Right lobe of liver (tissue), 6 donors: ENCODE data around the gene PPP1R14C. TPM values are rescaled to one million over a fixed set of nuclear protein-coding genes. Genes with fewer than 3 reads are reported as not detected.

Source experiments
- ATAC-seq, 4 donors: fragments of 200-7000 bp; cut with Tn5 transposase; one replicate each; pipeline ENCODE4 v1.9.1; 2020; ENCODE audit warnings: mild to moderate bottlenecking in 4 of 4, moderate library complexity in 4 of 4
- DNase-seq, 3 donors: peaks; one replicate each; pipeline ENCODE4 v3.0.0-alpha.2; 2020
- H3K27ac ChIP-seq, 3 donors: fragments of 200-600 bp; one replicate each; pipeline ENCODE4 v1.8.0; 2022
- H3K27me3 ChIP-seq, 2 donors: fragments of 200-600 bp; one replicate each; pipeline ENCODE4 v1.8.0; 2022
- H3K36me3 ChIP-seq, 4 donors: fragments of 200-600 bp; sonication (generic) in 1 of 4; one replicate each; pipeline versions ENCODE4 v1.5.1 to v1.8.0; 2017 to 2022; ENCODE audit warnings: control low read depth in 1 of 4
- H3K4me1 ChIP-seq, 4 donors: fragments of 200-600 bp; sonication (generic) in 1 of 4; one replicate each; pipeline versions ENCODE4 v1.5.1 to v1.8.0; 2017 to 2022; ENCODE audit warnings: control low read depth in 1 of 4
- H3K4me3 ChIP-seq, 3 donors: fragments of 200-600 bp; one replicate each; pipeline ENCODE4 v1.8.0; 2022
- H3K9me3 ChIP-seq, 4 donors: fragments of 200-600 bp; sonication (generic) in 1 of 4; one replicate each; pipeline versions ENCODE4 v1.5.1 to v1.8.0; 2017 to 2022; ENCODE audit warnings: control low read depth in 1 of 4
- POLR2A ChIP-seq: fragments of 450-650 bp; IDR thresholded peaks from one replicate; pipeline ENCODE4 v1.6.1; 2017; ENCODE audit warnings: antibody characterized with exemption, mild to moderate bottlenecking
- WGBS: methylation state at CpG from one replicate; pipeline ENCODE4 v1.1.6; 2018; ENCODE audit warnings: low coverage, low lambda C conversion rate; ENCODE audit not compliant: insufficient coverage; ENCODE audit errors: missing lambda C conversion rate; 5-methylcytosine and 5-hydroxymethylcytosine counted together
- intact Hi-C, 2 donors: fragments of 100-400 bp; cut with DNase I; formaldehyde crosslinking; loops; one replicate each; pipeline versions ENCODE4 v1.11.2 to v1.14.1; 2022
- total RNA-seq, 6 experiments: library from RNA; depleted of rRNA in 2 of 6; stranded (reverse); fragments of >200 nt in 2 of 6; fragmentation: NEBNext Ultra II Directional in 3 of 6; extraction: Animal tissue kit (Norgen Biotek cat#: 25700) in 3 of 6; gene quantifications; one replicate each; pipeline versions ENCODE4 v1.1.0 to v1.2.4, GENCODE V29; 2016 to 2023
- TF ChIP-seq, protein P1 (sequence below), 4 donors: fragments of 200-600 bp in 3 of 4; fragments of 450-650 bp in 1 of 4; IDR thresholded peaks; one replicate each; pipeline versions ENCODE4 v1.5.1 to v1.8.0; 2016 to 2022; ENCODE audit warnings: antibody characterized with exemption in 4 of 4, mild to moderate bottlenecking in 2 of 4
- donor health status: DM: no; HTN: yes; CAD: no.
- donor health status: DM: no; HTN: no; CAD: no.
- donor health status: DM: no; HTN: no; CAD: no.
- donor health status: DM: no; HTN: yes; CAD: no.
- donor health status: DM: no; HTN: yes; CAD: no.

Gene PPP1R14C
- total RNA-seq, 6 experiments from 2014 or later: not detected

DNA sequence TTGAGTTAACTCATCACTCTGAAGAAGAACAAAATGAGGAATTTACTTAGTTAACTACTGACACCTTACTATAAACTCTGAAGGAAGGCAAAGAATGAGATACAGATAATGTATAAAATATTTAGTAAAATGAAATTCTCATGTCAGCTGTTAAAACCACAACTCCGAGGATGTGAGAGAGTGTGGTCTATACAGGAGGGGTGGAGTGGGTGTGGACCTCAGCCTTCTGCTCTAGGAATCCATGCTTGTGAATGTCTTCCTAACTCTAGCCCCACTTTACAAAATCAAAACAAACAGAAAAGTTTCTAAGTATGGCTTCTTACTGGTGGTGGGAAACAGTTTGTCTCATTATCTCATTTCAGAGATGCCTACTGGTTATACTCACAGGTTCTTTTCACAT lies 14.2 kb downstream of the PPP1R14C start:
- ATAC-seq (no peak), DNase-seq (no peak)
- Histone ChIP-seq H3K27ac (no peak overlapping the region), H3K4me1 (no peaks in the 10 kb centered on the region), H3K36me3 (no peaks in the 10 kb centered on the region), H3K27me3 (no peaks in the 10 kb centered on the region), H3K4me3 (no peak overlapping the region), H3K9me3 (no peaks in the 10 kb centered on the region)
- no peak for TF ChIP-seq POLR2A
- TF ChIP-seq, protein P1, sequence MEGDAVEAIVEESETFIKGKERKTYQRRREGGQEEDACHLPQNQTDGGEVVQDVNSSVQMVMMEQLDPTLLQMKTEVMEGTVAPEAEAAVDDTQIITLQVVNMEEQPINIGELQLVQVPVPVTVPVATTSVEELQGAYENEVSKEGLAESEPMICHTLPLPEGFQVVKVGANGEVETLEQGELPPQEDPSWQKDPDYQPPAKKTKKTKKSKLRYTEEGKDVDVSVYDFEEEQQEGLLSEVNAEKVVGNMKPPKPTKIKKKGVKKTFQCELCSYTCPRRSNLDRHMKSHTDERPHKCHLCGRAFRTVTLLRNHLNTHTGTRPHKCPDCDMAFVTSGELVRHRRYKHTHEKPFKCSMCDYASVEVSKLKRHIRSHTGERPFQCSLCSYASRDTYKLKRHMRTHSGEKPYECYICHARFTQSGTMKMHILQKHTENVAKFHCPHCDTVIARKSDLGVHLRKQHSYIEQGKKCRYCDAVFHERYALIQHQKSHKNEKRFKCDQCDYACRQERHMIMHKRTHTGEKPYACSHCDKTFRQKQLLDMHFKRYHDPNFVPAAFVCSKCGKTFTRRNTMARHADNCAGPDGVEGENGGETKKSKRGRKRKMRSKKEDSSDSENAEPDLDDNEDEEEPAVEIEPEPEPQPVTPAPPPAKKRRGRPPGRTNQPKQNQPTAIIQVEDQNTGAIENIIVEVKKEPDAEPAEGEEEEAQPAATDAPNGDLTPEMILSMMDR (IDR thresholded peaks at IDR 0.05): no peak
- WGBS: 25% methylated on average over 1 of the region's 1 CpG
- intact Hi-C loops: no loop called here

GRCh38 chr6:150159757-150160156 lies 16.9 kb downstream of the PPP1R14C start:
- Histone ChIP-seq H3K4me1 (no peaks in the 10 kb centered on the region), H3K27ac (no peak overlapping the region), H3K27me3 (no peaks in the 10 kb centered on the region), H3K36me3 (no peaks in the 10 kb centered on the region), H3K9me3 (no peaks in the 10 kb centered on the region), H3K4me3 (no peak overlapping the region)
- DNase-seq (no peak), ATAC-seq (no peak)
- intact Hi-C loops: no loop called here
- WGBS: 57% methylated on average over 4 of the region's 4 CpGs
- TF ChIP-seq POLR2A: no peak
- TF ChIP-seq, protein P1 (IDR thresholded peaks at IDR 0.05): no peak

- no peaks in the 10 kb centered on the region for H3K4me1 ChIP-seq
- DNase-seq: no peak
- no peaks in the 10 kb centered on the region for H3K27me3 ChIP-seq
- TF ChIP-seq, protein P1 (IDR thresholded peaks at IDR 0.05): no peak
- TF ChIP-seq POLR2A: no peak
- H3K4me3 ChIP-seq: no peak overlapping the region
- ATAC-seq: no peak
- no peak overlapping the region for H3K27ac ChIP-seq
- WGBS: 70% methylated on average over 3 of the region's 3 CpGs
- H3K36me3 ChIP-seq: no peaks in the 10 kb centered on the region
- no peaks in the 10 kb centered on the region for H3K9me3 ChIP-seq
- intact Hi-C loops: no loop called here
Measured at GRCh38 chr6:150163970-150164369, 21.1 kb downstream of the PPP1R14C start.

DNA sequence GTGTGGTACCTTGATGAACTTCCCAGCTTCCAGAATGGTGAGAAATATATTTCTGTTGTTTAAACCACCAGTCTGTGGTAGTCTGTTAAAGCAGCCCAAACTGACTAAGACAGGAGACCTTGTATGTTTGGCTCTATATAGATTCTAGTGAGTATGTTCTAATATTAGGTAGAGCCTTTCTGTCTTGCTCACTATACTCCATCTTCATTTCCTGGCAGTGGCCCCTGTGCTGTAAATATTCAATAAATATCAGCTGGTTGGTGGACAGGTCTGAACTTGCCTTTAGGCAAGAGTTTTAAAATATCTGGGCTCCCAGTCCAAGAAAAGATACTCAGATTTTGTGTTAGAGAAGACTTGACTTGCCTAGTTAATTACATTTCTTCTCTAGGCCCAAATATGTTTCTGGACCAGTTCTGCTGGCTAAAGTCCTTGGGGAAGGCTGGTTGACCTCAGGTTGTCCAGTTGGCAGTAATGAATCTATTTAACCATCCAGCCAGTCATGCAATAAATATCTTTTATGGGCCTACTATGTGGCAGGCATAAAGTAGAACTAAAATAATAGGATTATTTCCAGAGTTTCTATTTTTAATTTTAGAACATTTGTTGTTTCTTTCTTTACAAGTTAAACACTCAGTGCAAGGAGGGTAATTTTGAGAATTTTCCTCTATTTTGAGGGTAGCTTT lies 22.3 kb downstream of the PPP1R14C start:
- ATAC-seq (no peak), DNase-seq (no peak)
- TF ChIP-seq, protein P1 (IDR thresholded peaks at IDR 0.05): no peak
- no peak for TF ChIP-seq POLR2A
- H3K36me3 ChIP-seq: no peaks in the 10 kb centered on the region
- H3K27ac ChIP-seq: no peak overlapping the region
- no peaks in the 10 kb centered on the region for H3K9me3 ChIP-seq
- intact Hi-C loops: no loop called here
- no peaks in the 10 kb centered on the region for H3K27me3 ChIP-seq
- no peaks in the 10 kb centered on the region for H3K4me1 ChIP-seq
- no peak overlapping the region for H3K4me3 ChIP-seq

- H3K4me3 ChIP-seq: no peak overlapping the region
- H3K36me3 ChIP-seq: no peaks in the 10 kb centered on the region
Measured at GRCh38 chr6:150167479-150167873, 24.6 kb downstream of the PPP1R14C start.

More at GRCh38 chr6:150167479-150167873, 24.6 kb downstream of the PPP1R14C start:
- intact Hi-C loops: no loop called here
- Histone ChIP-seq H3K4me1 (no peaks in the 10 kb centered on the region), H3K27ac (no peak overlapping the region), H3K27me3 (no peaks in the 10 kb centered on the region), H3K9me3 (no peaks in the 10 kb centered on the region)
- WGBS: 79% methylated on average over 6 of the region's 6 CpGs
- TF ChIP-seq, protein P1 (IDR thresholded peaks at IDR 0.05): no peak
- TF ChIP-seq POLR2A: no peak
- ATAC-seq: no peak
- DNase-seq: no peak
